SK-N-SH (cell line): Measurements from ENCODE around the gene TC2N.

Experiments
- CTCF ChIP-seq: fragments of 200-600 bp; sonication (generic); IDR thresholded peaks from 2 replicates; pipeline ENCODE4 v1.6.1; 2017; ENCODE audit warnings: antibody characterized with exemption, mild to moderate bottlenecking, moderate library complexity
- ELF1 ChIP-seq: IDR thresholded peaks from 2 replicates; pipeline ENCODE4 v1.4.0; 2012
- JUND ChIP-seq: IDR thresholded peaks from 2 replicates; pipeline ENCODE4 v1.4.0; 2012
- MEF2A ChIP-seq: IDR thresholded peaks from 2 replicates; pipeline ENCODE4 v1.4.0; 2012; ENCODE audit warnings: low read depth, borderline replicate concordance
- NFIC ChIP-seq: IDR thresholded peaks from 2 replicates; pipeline ENCODE4 v1.4.0; 2012; ENCODE audit warnings: borderline replicate concordance
- RAD21 ChIP-seq: IDR thresholded peaks from 2 replicates; pipeline ENCODE4 v1.6.1; 2012; ENCODE audit warnings: mild to moderate bottlenecking, low read length
- REST ChIP-seq: IDR thresholded peaks from 2 replicates; pipeline ENCODE4 v1.6.1; 2012; ENCODE audit warnings: mild to moderate bottlenecking, low read depth, low read length, moderate library complexity
- SMC3 ChIP-seq: IDR thresholded peaks from 2 replicates; pipeline ENCODE4 v1.6.1; 2012; ENCODE audit warnings: low read depth, low read length, improper control_type of control experiment

DNA sequence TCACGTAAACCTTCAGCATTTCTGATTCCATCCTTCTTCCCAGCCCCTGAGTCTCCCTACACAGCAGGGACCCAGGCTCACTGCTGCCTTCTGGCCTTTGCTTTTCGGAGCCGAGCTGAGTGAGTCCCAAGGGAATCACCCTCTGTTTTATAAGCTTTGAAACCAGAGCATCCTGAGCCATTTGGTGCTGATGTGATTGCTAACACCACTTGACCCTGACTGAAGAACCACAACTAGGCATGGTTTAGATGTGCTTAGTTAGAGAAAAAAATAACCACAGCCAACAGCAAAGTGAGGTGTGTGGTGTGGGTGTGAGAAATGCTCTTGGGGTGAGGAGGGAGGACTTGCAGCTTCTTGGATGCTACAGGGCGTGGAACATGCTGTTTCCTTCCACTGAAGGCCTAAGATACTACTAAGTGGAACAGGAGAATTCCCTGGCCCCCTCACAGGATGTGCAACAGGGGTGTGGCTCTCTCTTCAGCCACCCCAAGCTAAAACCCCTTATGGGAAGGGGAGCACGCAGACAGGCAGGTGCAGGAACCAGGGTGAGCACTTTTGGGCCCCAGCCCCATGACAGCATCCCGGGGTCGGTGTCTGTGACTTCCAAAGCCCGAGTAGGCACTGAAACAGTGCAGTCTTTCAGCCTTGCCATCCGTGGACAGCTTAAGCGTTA, at the start of gene TC2N:
- TF ChIP-seq CTCF: no peak
- TF ChIP-seq REST: no peak
- no peak for TF ChIP-seq SMC3
- TF ChIP-seq JUND: no peak
- TF ChIP-seq RAD21: no peak
- no peak for TF ChIP-seq MEF2A
- no peak for TF ChIP-seq NFIC
- TF ChIP-seq ELF1: no peak
